Activated T-cell treated with anti-CD3 and anti-CD28 coated beads, Interleukin-2, amount 50 U/mL, for 4 hours (primary cell): ENCODE measurements around the gene MIF. TPM values are rescaled to one million over a fixed set of nuclear protein-coding genes. Genes with fewer than 3 reads are reported as not detected.
"Not testable (repeated sequence)": the region's sequence is repeated elsewhere in the genome, so short reads cannot be mapped to it uniquely, and the experiment has no call there.

Experiments
- ATAC-seq, 2 donors: fragments of 200-7000 bp; cut with Tn5 transposase; one replicate each; pipeline ENCODE4 v1.10.0; 2021
- DNase-seq: peaks from one replicate; pipeline ENCODE4 v3.0.0-alpha.2; 2020
- H3K27me3 Mint-ChIP-seq: one replicate; pipeline ENCODE4 v1.8.0; 2021; ENCODE audit warnings: low read depth, mixed read lengths
- H3K36me3 Mint-ChIP-seq: one replicate; pipeline ENCODE4 v1.8.0; 2022; ENCODE audit warnings: mixed read lengths; ENCODE audit not compliant: insufficient read depth
- H3K4me1 Mint-ChIP-seq: one replicate; pipeline ENCODE4 v1.8.0; 2021; ENCODE audit warnings: low read depth, mixed read lengths
- H3K4me3 Mint-ChIP-seq: one replicate; pipeline ENCODE4 v1.8.0; 2021; ENCODE audit warnings: mild to moderate bottlenecking, moderate library complexity, mixed read lengths
- H3K9me3 Mint-ChIP-seq: one replicate; pipeline ENCODE4 v1.8.0; 2021; ENCODE audit warnings: mixed read lengths
- total RNA-seq, 3 donors: library from RNA; stranded (reverse); gene quantifications; one replicate each; pipeline ENCODE4 v1.2.1, GENCODE V29; 2021

Gene MIF
- total RNA-seq, 3 donors from 2014 or later: 1,069 to 1,172 (median 1,160) TPM

GRCh38 chr22:23921586-23922201 lies 27.5 kb downstream of the MIF start:
- not testable (repeated sequence) for H3K4me3 Mint-ChIP-seq, H3K27me3 Mint-ChIP-seq, ATAC-seq, DNase-seq, H3K4me1 Mint-ChIP-seq, H3K36me3 Mint-ChIP-seq, H3K9me3 Mint-ChIP-seq

DNA sequence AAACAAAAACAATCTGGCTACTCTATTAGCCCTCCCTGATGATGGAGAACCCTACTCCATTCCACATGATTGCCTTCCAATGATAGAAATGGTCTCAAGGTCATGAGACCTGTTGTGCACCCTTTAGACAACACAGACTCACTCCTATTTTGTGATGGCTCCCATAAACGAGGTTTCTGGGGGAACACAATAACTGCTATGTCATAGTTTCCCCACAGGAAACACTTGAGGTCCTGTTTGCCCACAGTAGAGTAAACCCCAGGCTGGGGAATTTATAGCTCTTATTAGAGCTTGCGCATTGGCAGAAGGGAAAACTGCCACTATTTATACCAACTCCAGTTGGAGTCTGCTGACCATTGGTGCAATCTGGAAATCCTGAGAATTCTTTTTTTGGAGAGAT lies 28.7 kb downstream of the MIF start:
- Mint-ChIP-seq H3K27me3 (peaks cover 7% of the 10 kb centered on the region), H3K9me3 (peaks cover 10% of the 10 kb centered on the region)
- no peak for DNase-seq

DNA sequence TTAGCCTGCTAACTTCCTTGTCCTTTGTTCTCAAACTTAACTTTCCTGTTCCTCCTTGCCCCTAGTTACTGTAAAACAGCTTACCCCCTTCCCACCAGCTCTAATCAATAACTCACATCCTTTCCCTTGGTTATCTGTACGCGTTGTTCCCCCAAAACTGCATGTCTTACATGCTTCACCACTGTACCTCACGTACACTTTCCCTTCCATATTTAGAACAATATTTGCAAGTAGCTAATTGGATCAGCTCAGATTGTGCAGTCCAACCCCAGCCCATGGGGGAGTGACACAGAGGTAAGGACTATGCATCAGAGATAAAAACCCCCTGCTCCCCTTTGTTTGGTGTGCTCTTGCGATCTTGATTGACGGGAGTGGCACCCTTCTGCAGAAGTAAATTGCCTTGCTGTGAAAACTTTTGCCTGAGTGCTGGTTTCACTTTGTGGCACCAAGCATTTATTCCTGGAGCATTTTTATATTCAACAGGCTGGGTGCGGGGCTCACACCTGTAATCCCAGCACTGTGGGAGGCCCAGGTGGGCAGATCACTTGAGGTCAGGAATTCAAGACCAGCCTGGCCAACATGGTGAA lies 30.9 kb downstream of the MIF start:
- no peak overlapping the region for H3K4me3 Mint-ChIP-seq
- H3K36me3 Mint-ChIP-seq: no peaks in the 10 kb centered on the region
- no peaks in the 10 kb centered on the region for H3K4me1 Mint-ChIP-seq
- peaks cover 7% of the 10 kb centered on the region for H3K27me3 Mint-ChIP-seq
- ATAC-seq (no peak), DNase-seq (no peak)
- peaks cover 10% of the 10 kb centered on the region for H3K9me3 Mint-ChIP-seq

More for the DNA sequence above, 28.7 kb downstream of the MIF start:
- ATAC-seq: no peak
- no peak overlapping the region for H3K4me3 Mint-ChIP-seq
- no peaks in the 10 kb centered on the region for H3K36me3 Mint-ChIP-seq
- H3K4me1 Mint-ChIP-seq: no peaks in the 10 kb centered on the region

- ATAC-seq (no peak), DNase-seq (no peak)
- H3K9me3 Mint-ChIP-seq: peaks cover 15% of the 10 kb centered on the region
- H3K36me3 Mint-ChIP-seq: no peaks in the 10 kb centered on the region
- H3K27me3 Mint-ChIP-seq: peaks cover 7% of the 10 kb centered on the region
- no peak overlapping the region for H3K4me3 Mint-ChIP-seq
- no peaks in the 10 kb centered on the region for H3K4me1 Mint-ChIP-seq
Observed at GRCh38 chr22:23926561-23926960, 32.4 kb downstream of the MIF start.

GRCh38 chr22:23938328-23939016 lies 44.3 kb downstream of the MIF start:
- no peaks in the 10 kb centered on the region for H3K9me3 Mint-ChIP-seq
- no peaks in the 10 kb centered on the region for H3K27me3 Mint-ChIP-seq
- no peaks in the 10 kb centered on the region for H3K36me3 Mint-ChIP-seq
- no peak for ATAC-seq
- DNase-seq: no peak
- H3K4me1 Mint-ChIP-seq: no peaks in the 10 kb centered on the region
- no peak overlapping the region for H3K4me3 Mint-ChIP-seq

DNA sequence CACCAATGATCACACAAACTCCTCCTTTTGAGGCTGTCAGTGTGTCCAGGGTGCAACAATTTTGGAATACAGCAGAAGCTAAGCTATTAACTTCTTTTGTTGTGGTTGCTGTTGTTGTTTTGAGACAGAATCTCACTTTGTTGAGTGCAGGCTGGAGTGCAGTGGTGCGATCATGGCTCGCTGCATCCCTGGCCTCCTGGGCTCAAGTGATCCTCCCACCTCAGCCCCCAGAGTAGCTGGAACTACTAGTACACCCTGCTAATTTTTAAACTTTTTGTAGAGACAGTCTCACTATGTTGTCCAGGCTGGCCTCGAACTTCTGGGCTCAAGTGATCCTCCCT lies 44.8 kb downstream of the MIF start:
- no peak overlapping the region for H3K4me3 Mint-ChIP-seq
- no peaks in the 10 kb centered on the region for H3K36me3 Mint-ChIP-seq
- no peaks in the 10 kb centered on the region for H3K4me1 Mint-ChIP-seq
- H3K27me3 Mint-ChIP-seq: no peaks in the 10 kb centered on the region
- no peak for DNase-seq
- no peak for ATAC-seq
- H3K9me3 Mint-ChIP-seq: no peaks in the 10 kb centered on the region

DNA sequence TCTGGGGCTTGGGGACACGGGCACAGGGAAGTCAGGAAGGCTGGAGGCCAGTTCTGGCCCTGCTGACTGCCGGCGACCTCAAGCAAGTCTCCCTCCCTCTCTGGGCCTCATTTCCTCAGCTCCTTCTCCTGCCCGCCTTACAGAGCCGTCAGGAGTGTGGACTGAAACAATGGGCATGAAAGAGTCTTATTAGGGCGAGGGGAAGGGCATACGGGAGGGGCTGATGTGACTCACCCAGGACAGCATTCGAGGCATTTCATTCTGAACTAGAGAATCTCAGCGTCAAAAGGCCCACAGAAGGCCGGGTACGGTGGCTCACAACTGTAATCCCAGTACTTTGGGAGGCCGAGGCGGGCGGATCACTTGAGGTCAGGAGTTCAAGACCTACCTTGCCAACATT lies 46.0 kb downstream of the MIF start:
- not testable (repeated sequence) for ATAC-seq, H3K9me3 Mint-ChIP-seq, H3K27me3 Mint-ChIP-seq, H3K4me3 Mint-ChIP-seq, H3K4me1 Mint-ChIP-seq, H3K36me3 Mint-ChIP-seq, DNase-seq

Other genes starting within 250 kb of the MIF start
- 1 to 10 TPM; 3.3 to 7.4 (median 4.1) TPM for gene RGL4, start 203.4 kb upstream of the MIF start, total RNA-seq
- 1 to 10 TPM; 2.3 to 3.0 (median 2.6) TPM for gene ZNF70, start 143.3 kb upstream of the MIF start, total RNA-seq
- gene VPREB3, start 140.0 kb upstream of the MIF start, total RNA-seq: not detected
- under 1 TPM in 2 of 3 donors, not detected in 1; 0.11 to 0.30 TPM for gene C22orf15, start 131.4 kb upstream of the MIF start, total RNA-seq
- 100 to 1,000 TPM; 113 to 204 (median 187) TPM for gene CHCHD10, start 126.4 kb upstream of the MIF start, total RNA-seq
- gene MMP11, start 121.5 kb upstream of the MIF start, total RNA-seq: 1 to 10 TPM in 1 of 3 donors, under 1 TPM in 2; 0.65 to 2.2 (median 0.69) TPM
- 100 to 1,000 TPM; 105 to 128 (median 109) TPM for gene SMARCB1, start 107.4 kb upstream of the MIF start, total RNA-seq
- 1 to 10 TPM; 5.7 to 7.1 (median 6.9) TPM for gene DERL3, start 55.4 kb upstream of the MIF start, total RNA-seq
- gene SLC2A11, start 36.5 kb upstream of the MIF start, total RNA-seq: 1 to 10 TPM; 2.0 to 3.3 (median 2.4) TPM
- gene GSTT2B, start 66.8 kb downstream of the MIF start, total RNA-seq: not detected
- gene DDTL, start 72.5 kb downstream of the MIF start, total RNA-seq: 1 to 10 TPM in 2 of 3 donors, not detected in 1; 2.2 to 3.0 TPM
- gene DDT, start 80.1 kb downstream of the MIF start, total RNA-seq: 100 to 1,000 TPM in 1 of 3 donors, 10 to 100 TPM in 2; 74.2 to 107 (median 85.1) TPM
- gene GSTT2, start 85.8 kb downstream of the MIF start, total RNA-seq: not detected
- not detected for gene GSTT4, start 111.1 kb downstream of the MIF start, total RNA-seq
- gene CABIN1, start 116.9 kb downstream of the MIF start, total RNA-seq: 10 to 100 TPM; 61.5 to 69.7 (median 67.0) TPM